Amniotic epithelial cell (primary cell): ENCODE data around the gene OR7G3.

Experiments
- DNase-seq: peaks from one replicate; pipeline ENCODE4 v3.0.0-alpha.2; 2010; ENCODE audit warnings: low read depth

The OR7G3 gene

GRCh38 chr19:9126900-9127405 is at the start of gene OR7G3:
TSS of gene OR7G3 (minus strand) at chr19:9126950. CDS start at chr19:9126950, 0 bp downstream.
- no peak for DNase-seq

GRCh38 chr19:9175326-9175725 is 48.6 kb upstream of the OR7G3 start:
- DNase-seq, result no peak

DNA sequence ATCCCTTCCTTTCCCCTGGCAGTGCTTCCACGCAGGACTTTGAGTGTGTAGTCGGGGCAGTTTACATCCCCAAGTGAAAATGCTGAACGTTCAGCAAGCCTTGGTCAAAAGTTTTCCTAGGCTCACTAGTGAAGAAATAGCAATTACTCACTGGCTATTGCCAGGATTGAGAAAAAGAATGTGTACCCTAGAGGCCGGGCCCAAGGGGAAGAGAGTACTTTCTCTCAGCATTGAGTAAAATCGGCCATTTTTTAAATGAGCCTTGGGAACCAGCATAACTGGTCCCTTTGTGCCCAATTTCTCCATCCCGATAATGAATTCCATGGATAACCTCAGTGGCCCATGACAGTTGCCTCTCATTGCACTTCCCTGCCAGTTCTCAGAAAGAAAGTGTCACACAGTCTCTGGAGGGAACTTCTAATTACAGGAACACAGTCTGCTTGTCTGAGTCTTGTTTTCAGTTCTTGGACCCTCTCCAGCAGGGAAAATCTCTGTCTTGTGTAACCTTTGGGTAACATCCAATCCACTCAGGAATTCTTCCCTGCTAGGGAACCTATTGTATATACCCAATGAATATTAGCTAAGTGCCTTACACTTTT is 44.7 kb upstream of the OR7G3 start:
- peak; percentile 13 for DNase-seq

GRCh38 chr19:9166846-9167245 is 40.1 kb upstream of the OR7G3 start:
- DNase-seq, result no peak

GRCh38 chr19:9165261-9165660 is 38.5 kb upstream of the OR7G3 start:
- peak; percentile 32 for DNase-seq

- DNase-seq, result no peak
Measured at GRCh38 chr19:9161427-9161826, 34.7 kb upstream of the OR7G3 start.

- no peak for DNase-seq
Measured at GRCh38 chr19:9159891-9160290, 33.1 kb upstream of the OR7G3 start.

DNA sequence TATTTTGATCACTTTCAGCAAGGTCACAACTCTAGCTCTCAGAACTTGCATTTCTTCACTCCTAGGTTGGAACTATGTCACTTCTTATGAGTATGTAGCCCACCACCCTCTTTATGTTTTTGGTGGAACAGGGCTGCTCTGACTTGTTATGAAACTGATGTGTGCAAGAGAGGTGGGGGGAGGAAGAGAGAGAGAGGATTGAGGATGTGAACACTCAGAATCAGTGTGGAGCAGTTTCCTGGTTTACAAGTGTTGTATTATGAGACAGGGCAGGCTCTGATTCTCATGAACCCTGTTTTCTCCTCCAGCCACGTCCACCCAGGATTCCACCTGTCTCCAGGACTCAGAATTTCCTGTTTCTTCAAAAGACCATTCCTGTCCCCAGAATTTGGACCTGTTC is 29.6 kb upstream of the OR7G3 start:
- DNase-seq, result no peak

- DNase-seq, result no peak
Measured at GRCh38 chr19:9155591-9155990, 28.8 kb upstream of the OR7G3 start.

DNA sequence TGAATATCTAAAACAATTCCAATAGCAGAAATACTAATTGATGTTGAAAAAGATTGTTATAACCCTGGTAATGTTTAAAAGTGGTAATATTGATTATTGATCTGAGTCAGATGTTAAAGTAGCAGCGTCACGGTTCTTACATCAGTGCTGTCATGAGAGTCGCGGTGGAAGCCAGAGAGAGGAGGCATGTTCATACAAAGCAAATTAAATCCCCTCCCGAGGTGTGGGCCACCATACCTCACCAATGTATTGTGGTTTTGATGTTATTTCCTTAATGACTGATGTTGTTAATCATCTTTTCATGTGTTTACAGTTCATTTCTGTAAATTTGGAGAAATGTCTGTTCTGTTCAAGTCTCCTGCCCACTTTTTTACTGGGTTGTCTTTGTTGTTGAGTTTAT is 24.6 kb upstream of the OR7G3 start:
- DNase-seq, result no peak

GRCh38 chr19:9150650-9151049 is 23.9 kb upstream of the OR7G3 start:
- DNase-seq, result no peak

DNA sequence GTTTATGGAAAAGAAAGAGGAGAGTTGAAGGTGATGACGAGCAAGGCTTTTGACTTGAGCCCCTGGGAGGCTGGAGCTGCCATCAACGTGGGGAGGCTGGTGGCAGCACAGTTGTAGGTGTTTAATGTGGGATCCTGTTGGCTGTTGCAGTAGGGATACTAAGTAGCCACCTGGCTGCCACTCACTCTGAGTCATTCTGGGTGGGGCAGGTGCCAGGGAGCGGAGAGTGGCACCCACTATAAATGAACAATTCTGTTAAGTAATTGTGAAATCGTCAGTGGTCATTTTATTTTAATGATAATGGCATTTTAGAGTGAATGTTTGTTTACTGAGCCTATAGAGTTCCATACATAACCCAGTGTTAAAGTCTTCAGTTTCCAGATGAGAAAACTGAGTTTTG is 23.2 kb upstream of the OR7G3 start:
- no peak for DNase-seq

DNA sequence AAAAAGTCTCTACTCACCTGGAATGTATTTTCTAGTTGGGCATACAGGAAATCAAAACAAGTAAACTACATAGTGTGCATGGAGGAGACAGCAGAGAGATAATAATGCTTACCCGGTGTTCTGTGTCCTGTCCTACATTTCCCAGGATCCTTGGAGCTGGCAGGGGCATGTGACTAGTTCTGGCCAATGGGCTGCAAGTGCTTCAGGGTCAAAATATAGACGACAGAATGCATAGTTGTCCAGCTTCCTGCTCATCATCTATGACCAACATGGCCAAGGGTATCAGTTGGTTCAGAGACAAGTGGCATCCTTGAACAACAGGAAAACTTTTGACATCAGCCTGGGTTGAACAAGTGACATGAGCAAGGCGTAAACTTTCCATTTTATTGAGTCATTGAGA is 21.9 kb upstream of the OR7G3 start:
- no peak for DNase-seq

- DNase-seq, result no peak
Measured at GRCh38 chr19:9146882-9147281, 20.1 kb upstream of the OR7G3 start.

DNA sequence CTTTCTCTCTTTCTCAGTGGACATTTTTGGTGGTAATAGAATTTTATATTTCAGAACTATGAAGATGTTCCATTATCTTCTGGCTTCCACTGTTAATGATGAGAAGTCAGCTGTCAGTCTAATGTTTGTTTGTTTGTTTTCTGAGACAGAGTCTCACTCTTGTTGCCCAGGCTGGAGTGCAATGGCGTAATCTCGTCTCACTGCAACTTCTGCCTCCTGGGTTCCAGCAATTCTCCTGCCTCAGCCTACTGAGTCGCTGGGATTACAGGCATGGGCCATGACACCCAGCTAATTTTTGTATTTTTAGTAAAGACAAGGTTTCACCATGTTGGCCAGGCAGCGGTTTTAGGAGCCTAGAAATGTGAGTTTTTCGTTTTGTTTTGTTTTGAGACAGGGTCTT is 18.2 kb upstream of the OR7G3 start:
- DNase-seq, result peak; percentile 23

DNA sequence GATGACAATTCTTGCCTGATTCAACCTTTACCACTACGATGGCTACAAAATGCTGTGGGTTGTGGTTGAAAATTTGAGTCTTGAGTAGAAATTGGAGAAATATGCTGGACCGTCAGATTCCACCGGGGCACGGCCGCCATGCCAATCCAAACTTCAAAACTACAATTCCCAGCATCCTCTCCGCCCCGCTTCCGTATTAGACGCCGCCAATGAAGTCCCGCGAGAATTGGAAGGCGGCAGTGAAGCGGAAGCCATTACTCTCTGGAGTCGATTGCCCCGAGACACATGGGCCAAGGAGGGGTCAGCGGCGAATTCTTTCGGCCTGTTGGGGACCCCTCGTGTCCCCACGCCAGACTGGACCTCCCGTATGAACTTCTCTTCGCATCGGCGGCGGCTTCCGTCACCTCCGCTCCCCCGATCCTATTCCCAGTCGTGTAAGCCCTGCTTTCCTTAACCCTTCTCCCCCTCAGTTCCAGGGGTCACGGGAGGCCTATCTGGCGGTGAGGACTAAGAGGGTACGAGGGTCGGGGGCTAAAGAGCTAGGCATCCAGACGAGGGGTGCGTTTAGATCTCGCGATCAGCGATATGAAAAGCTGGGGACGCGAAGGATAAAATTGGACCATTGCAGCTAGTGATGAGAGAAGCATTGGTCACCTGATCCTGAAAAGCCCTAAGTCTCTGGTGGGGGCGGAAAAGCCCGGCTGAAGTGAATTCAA is 13.6 kb upstream of the OR7G3 start, which contains the start of gene ZNF317:
Gene ZNF317 (plus strand): TSS at position 239 of the 716 bp plus-strand sequence. CDS start 15,620 bp downstream, outside the sequence.
- DNase-seq, result peak; percentile 85

- DNase-seq, result peak; percentile 9
Measured at GRCh38 chr19:9139609-9140158, 12.9 kb upstream of the OR7G3 start.

DNA sequence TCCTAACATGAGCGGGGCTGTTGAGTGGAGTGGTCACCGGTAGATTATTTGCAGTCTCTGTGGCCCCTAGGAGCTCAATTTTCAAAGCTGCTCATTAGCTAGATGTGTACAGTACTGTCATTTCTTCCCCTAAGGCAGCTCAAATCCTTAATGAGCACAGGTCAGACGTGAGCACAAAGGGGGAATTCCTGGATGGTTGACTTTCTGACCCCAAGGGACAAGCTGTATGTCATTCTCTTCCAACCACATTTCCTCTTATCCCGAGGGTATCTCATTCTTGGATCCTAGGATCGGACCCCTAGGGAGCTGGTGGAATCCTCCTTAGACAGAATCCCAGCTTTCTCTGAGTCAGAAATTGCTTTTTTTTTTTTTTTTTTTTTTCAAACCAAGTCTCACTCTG is 5.7 kb upstream of the OR7G3 start:
- DNase-seq, result no peak

GRCh38 chr19:9130965-9131364 is 4.2 kb upstream of the OR7G3 start:
- DNase-seq, result no peak

- DNase-seq, result no peak
Measured at GRCh38 chr19:9128171-9128570, 1.4 kb upstream of the OR7G3 start.

GRCh38 chr19:9116547-9116946 is 10.2 kb downstream of the OR7G3 start:
- no peak for DNase-seq

DNA sequence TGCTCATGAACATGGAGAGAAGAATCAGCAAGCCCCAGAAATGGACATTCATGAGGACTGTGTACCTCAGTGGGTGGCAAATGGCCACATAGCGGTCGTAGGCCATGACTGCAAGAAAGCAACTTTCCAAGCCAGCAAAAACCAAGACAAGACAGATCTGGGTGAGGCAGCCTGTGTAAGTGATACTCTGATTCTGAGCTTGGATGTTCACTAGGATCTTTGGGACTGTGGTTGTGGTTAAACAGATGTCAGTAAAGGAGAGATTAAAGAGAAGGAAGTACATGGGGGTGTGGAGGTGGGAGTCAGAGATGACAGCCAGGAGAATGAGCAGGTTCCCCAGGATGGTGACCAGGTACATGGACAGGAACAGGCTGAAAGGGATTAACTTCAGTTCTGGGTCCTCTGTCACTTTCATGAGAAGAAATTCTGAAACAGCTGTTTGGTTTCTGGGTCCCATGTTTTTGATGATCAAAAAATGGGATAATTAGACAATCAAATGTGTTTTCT is 11.4 kb downstream of the OR7G3 start, which contains the start of gene OR7G1:
Gene OR7G1 (minus strand): TSS at position 457 of the 507 bp plus-strand sequence. CDS start 0 bp downstream, at position 457.
- no peak for DNase-seq

DNA sequence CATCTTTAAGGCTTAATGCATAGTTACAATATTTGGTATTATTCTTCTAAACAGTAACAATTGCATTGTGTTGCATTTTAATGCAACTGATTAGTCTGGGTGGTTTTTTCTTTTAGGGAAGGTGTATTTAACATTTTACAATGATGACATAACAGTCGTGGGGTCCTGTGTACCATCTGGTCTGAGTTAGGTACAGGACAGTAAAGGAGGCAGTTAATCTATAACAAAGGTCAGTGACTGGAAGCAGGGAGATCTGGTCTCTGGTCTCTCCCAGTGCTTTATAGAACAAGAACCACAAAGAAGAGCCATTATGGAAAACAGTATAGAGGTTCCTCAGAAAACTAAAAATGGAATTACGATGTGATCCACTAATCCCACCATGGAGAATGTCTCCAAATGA is 16.8 kb downstream of the OR7G3 start:
- no peak for DNase-seq
